BLaER1 (cell line): ENCODE data around the gene FBF1.
A peak's percentile ranks its signal among the peaks of the same experiment; 100 is the strongest.
"Not testable (repeated sequence)": the region's sequence is repeated elsewhere in the genome, so short reads cannot be mapped to it uniquely, and the experiment has no call there.

Experiments used
- H3K27ac ChIP-seq: shearing (Covaris generic); formaldehyde crosslinking; 2 replicates; pipeline ENCODE4 v1.8.1; 2022
- H3K27me3 ChIP-seq: shearing (Covaris generic); formaldehyde crosslinking; 2 replicates; pipeline ENCODE4 v1.8.1; 2022
- H3K36me3 ChIP-seq: shearing (Covaris generic); formaldehyde crosslinking; 2 replicates; pipeline ENCODE4 v1.8.1; 2022
- H3K4me1 ChIP-seq: shearing (Covaris generic); formaldehyde crosslinking; 2 replicates; pipeline ENCODE4 v1.8.1; 2022
- H3K4me2 ChIP-seq: shearing (Covaris generic); formaldehyde crosslinking; 2 replicates; pipeline ENCODE4 v1.8.1; 2022
- H3K4me3 ChIP-seq: shearing (Covaris generic); formaldehyde crosslinking; 2 replicates; pipeline ENCODE4 v1.8.1; 2022
- H3K9ac ChIP-seq: shearing (Covaris generic); formaldehyde crosslinking; 2 replicates; pipeline ENCODE4 v1.8.1; 2022
- H3K9me3 ChIP-seq: shearing (Covaris generic); formaldehyde crosslinking; 2 replicates; pipeline ENCODE4 v1.8.1; 2022
- H4K20me1 ChIP-seq: shearing (Covaris generic); formaldehyde crosslinking; 2 replicates; pipeline ENCODE4 v1.8.1; 2022
- Cebpa-rat ChIP-seq: shearing (Covaris generic); IDR thresholded peaks from 2 replicates; pipeline ENCODE4 v1.8.1; 2022

The FBF1 gene

GRCh38 chr17:75978938-75979704, 38.3 kb upstream of the FBF1 start, which contains the start of the genes ACOX1 and TEN1:
TSS of gene ACOX1 (minus strand) at chr17:75979166. CDS start at chr17:75979073, 93 bp downstream.
TSS of gene TEN1 (plus strand) at chr17:75979240. CDS start at chr17:75986193, 6,953 bp downstream.
- Histone ChIP-seq H3K9ac (peak within 1 kb of the TSS; percentile 98), H3K27me3 (no peaks in the 10 kb centered on the region), H3K4me1 (peaks cover 45% of the 10 kb centered on the region), H3K9me3 (no peaks in the 10 kb centered on the region), H3K36me3 (no peaks in the 10 kb centered on the region), H3K4me3 (peak within 1 kb of the TSS; percentile 88), H4K20me1 (no peaks in the 10 kb centered on the region), H3K27ac (peak within 1 kb of the TSS; percentile 97), H3K4me2 (peak within 1 kb of the TSS; percentile 91)
- TF ChIP-seq Cebpa-rat: no peak

- no peak overlapping the region for H3K4me3 ChIP-seq
- H3K27me3 ChIP-seq: no peaks in the 10 kb centered on the region
- H4K20me1 ChIP-seq: no peaks in the 10 kb centered on the region
- H3K4me1 ChIP-seq: peaks cover 43% of the 10 kb centered on the region
- no peak for TF ChIP-seq Cebpa-rat
- H3K4me2 ChIP-seq: peak overlapping the region; percentile 91
- no peaks in the 10 kb centered on the region for H3K9me3 ChIP-seq
- H3K36me3 ChIP-seq: peaks cover 24% of the 10 kb centered on the region
- no peak overlapping the region for H3K9ac ChIP-seq
- no peak overlapping the region for H3K27ac ChIP-seq
These were observed 35.5 kb upstream of the FBF1 start for GRCh38 chr17:75976175-75976848.

- H3K4me1 ChIP-seq: peaks cover 38% of the 10 kb centered on the region
- no peak overlapping the region for H3K4me2 ChIP-seq
- no peak for TF ChIP-seq Cebpa-rat
- no peak overlapping the region for H3K27ac ChIP-seq
- H3K36me3 ChIP-seq: peaks cover 30% of the 10 kb centered on the region
- no peak overlapping the region for H3K4me3 ChIP-seq
- no peaks in the 10 kb centered on the region for H4K20me1 ChIP-seq
- H3K27me3 ChIP-seq: no peaks in the 10 kb centered on the region
- H3K9me3 ChIP-seq: no peaks in the 10 kb centered on the region
- H3K9ac ChIP-seq: no peak overlapping the region
These were observed 34.9 kb upstream of the FBF1 start for GRCh38 chr17:75975757-75976174.

GRCh38 chr17:75975187-75975586, 34.3 kb upstream of the FBF1 start:
- H3K9ac ChIP-seq, H3K4me3 ChIP-seq, H3K27me3 ChIP-seq, H4K20me1 ChIP-seq, H3K9me3 ChIP-seq, H3K27ac ChIP-seq, H3K4me2 ChIP-seq: not testable (repeated sequence)
- H3K36me3 ChIP-seq: peaks cover 35% of the 10 kb centered on the region
- peaks cover 36% of the 10 kb centered on the region for H3K4me1 ChIP-seq

GRCh38 chr17:75970626-75971025, 29.8 kb upstream of the FBF1 start:
- H3K9ac ChIP-seq: no peak overlapping the region
- H3K9me3 ChIP-seq: no peaks in the 10 kb centered on the region
- peaks cover 16% of the 10 kb centered on the region for H3K4me1 ChIP-seq
- H3K27me3 ChIP-seq: no peaks in the 10 kb centered on the region
- TF ChIP-seq Cebpa-rat: no peak
- H3K27ac ChIP-seq: no peak overlapping the region; the same call in 1 of the 2 replicates
- H4K20me1 ChIP-seq: no peaks in the 10 kb centered on the region
- no peak overlapping the region for H3K4me3 ChIP-seq
- H3K36me3 ChIP-seq: peaks cover 53% of the 10 kb centered on the region
- H3K4me2 ChIP-seq: peak overlapping the region; percentile 64

GRCh38 chr17:75970011-75970523, 29.2 kb upstream of the FBF1 start:
- no peak overlapping the region for H3K9ac ChIP-seq

GRCh38 chr17:75969044-75969443, 28.2 kb upstream of the FBF1 start:
- not testable (repeated sequence) for H3K9me3 ChIP-seq, H3K27ac ChIP-seq, H4K20me1 ChIP-seq, H3K9ac ChIP-seq, H3K4me2 ChIP-seq, H3K27me3 ChIP-seq, H3K4me3 ChIP-seq
- peaks cover 20% of the 10 kb centered on the region for H3K4me1 ChIP-seq
- peaks cover 53% of the 10 kb centered on the region for H3K36me3 ChIP-seq

More at GRCh38 chr17:75970011-75970523, 29.2 kb upstream of the FBF1 start:
- Histone ChIP-seq H4K20me1 (no peaks in the 10 kb centered on the region), H3K27ac (peak overlapping the region; percentile 66; the same call in 1 of the 2 replicates), H3K9me3 (peaks cover 2% of the 10 kb centered on the region; the same call in 1 of the 2 replicates), H3K27me3 (no peaks in the 10 kb centered on the region), H3K36me3 (peaks cover 53% of the 10 kb centered on the region), H3K4me3 (no peak overlapping the region), H3K4me2 (peak overlapping the region; percentile 64), H3K4me1 (peaks cover 16% of the 10 kb centered on the region)
- TF ChIP-seq Cebpa-rat: no peak

- Histone ChIP-seq H3K9me3 (peaks cover 5% of the 10 kb centered on the region; the same call in 1 of the 2 replicates), H3K4me3 (no peak overlapping the region), H3K4me2 (no peak overlapping the region), H3K36me3 (peaks cover 23% of the 10 kb centered on the region), H3K4me1 (peaks cover 32% of the 10 kb centered on the region), H3K9ac (no peak overlapping the region), H3K27me3 (no peaks in the 10 kb centered on the region), H3K27ac (no peak overlapping the region), H4K20me1 (no peaks in the 10 kb centered on the region; the same call in 1 of the 2 replicates)
- no peak for TF ChIP-seq Cebpa-rat
These were observed 24.6 kb upstream of the FBF1 start for GRCh38 chr17:75965468-75965867.

- no peaks in the 10 kb centered on the region for H3K27me3 ChIP-seq
- peaks cover 44% of the 10 kb centered on the region for H3K36me3 ChIP-seq
- no peaks in the 10 kb centered on the region; the same call in 1 of the 2 replicates for H4K20me1 ChIP-seq
- no peak overlapping the region for H3K4me2 ChIP-seq
- H3K4me1 ChIP-seq: peaks cover 17% of the 10 kb centered on the region
- no peak for TF ChIP-seq Cebpa-rat
- H3K27ac ChIP-seq: no peak overlapping the region
- no peak overlapping the region for H3K4me3 ChIP-seq
- no peak overlapping the region for H3K9ac ChIP-seq
- H3K9me3 ChIP-seq: peaks cover 2% of the 10 kb centered on the region; the same call in 1 of the 2 replicates
These were observed 19.1 kb upstream of the FBF1 start for GRCh38 chr17:75959839-75960511.
